SK-N-SH (cell line): ENCODE results near the gene SLC38A6. TPM values are rescaled to one million over a fixed set of nuclear protein-coding genes. Genes with fewer than 3 reads are reported as not detected.

Experiments
- CTCF ChIA-PET: fragments of 300-600, 350-600 bp; formaldehyde crosslinking; extraction: SDS; loops from one replicate; lab custom pipeline; 2021; lab: Yijun Ruan, JAX
- POLR2A ChIA-PET: fragments of 350-600 bp; sonication (Branson Sonifier 250); formaldehyde crosslinking; extraction: SDS; loops from one replicate; lab custom pipeline; 2020; ENCODE audit warnings: antibody characterized with exemption, inconsistent platforms; lab: Yijun Ruan, JAX
- DNase-seq: peaks from one replicate; pipeline ENCODE4 v3.0.0; 2012
- H2AFZ ChIP-seq: fragments of 200-600 bp; sonication (generic); 2 replicates; pipeline ENCODE4 v1.8.1; 2016; ENCODE audit warnings: antibody characterized with exemption, mild to moderate bottlenecking, low read depth
- H3F3A ChIP-seq: fragments of 200-600 bp; sonication (generic); replicated peaks from 2 replicates; pipeline ENCODE3; 2016; ENCODE audit warnings: antibody characterized with exemption, mild to moderate bottlenecking; ENCODE audit not compliant: insufficient read depth
- H3K27ac ChIP-seq, 2 experiments: fragments of 200-500 bp in 1 of 2; fragments of 200-600 bp in 1 of 2; sonication (Bioruptor generic) in 1 of 2; sonication (generic), shearing (Covaris generic) in 1 of 2; 2 replicates each; pipeline versions ENCODE4 v1.5.1 to v1.6.1; 2014 to 2016; ENCODE audit warnings: low read depth in 2 of 2, inconsistent platforms in 1 of 2, low read length in 1 of 2, mild to moderate bottlenecking in 1 of 2, mixed read lengths in 1 of 2
- H3K27me3 ChIP-seq: fragments of 200-600 bp; sonication (generic), shearing (Covaris generic); 2 replicates; pipeline ENCODE4 v1.6.1; 2016; ENCODE audit warnings: mixed run types; ENCODE audit not compliant: insufficient read depth
- H3K36me3 ChIP-seq, 2 experiments: fragments of 200-500 bp in 1 of 2; fragments of 200-600 bp in 1 of 2; sonication (Bioruptor generic) in 1 of 2; sonication (generic) in 1 of 2; replicated peaks in 1 of 2; 2 replicates each; pipeline versions ENCODE3 to v1.5.1; 2014 to 2016; ENCODE audit warnings: low read length in 1 of 2, mild to moderate bottlenecking in 1 of 2; ENCODE audit not compliant: insufficient read depth in 2 of 2, control insufficient read depth in 1 of 2
- H3K4me1 ChIP-seq, 2 experiments: fragments of 200-500 bp in 1 of 2; fragments of 200-600 bp in 1 of 2; sonication (Bioruptor generic) in 1 of 2; sonication (generic), shearing (Covaris generic) in 1 of 2; 2 replicates each; pipeline versions ENCODE4 v1.5.1 to v1.6.1; 2014 to 2016; ENCODE audit warnings: low read depth in 1 of 2, low read length in 1 of 2, mixed run types in 1 of 2; ENCODE audit not compliant: insufficient read depth in 2 of 2, control insufficient read depth in 1 of 2
- H3K4me2 ChIP-seq: fragments of 200-600 bp; sonication (generic), shearing (Covaris generic); 2 replicates; pipeline ENCODE4 v1.6.1; 2017; ENCODE audit warnings: mixed run types
- H3K4me3 ChIP-seq, 2 experiments: fragments of 200-500 bp in 1 of 2; fragments of 200-600 bp in 1 of 2; sonication (Bioruptor generic) in 1 of 2; sonication (generic), shearing (Covaris generic) in 1 of 2; 2 replicates each; pipeline versions ENCODE4 v1.5.1 to v1.8.1; 2014 to 2016; ENCODE audit warnings: low read depth in 2 of 2, inconsistent platforms in 1 of 2, low read length in 1 of 2, mild to moderate bottlenecking in 1 of 2, mixed read lengths in 1 of 2, moderate library complexity in 1 of 2
- H3K79me2 ChIP-seq: fragments of 200-600 bp; sonication (generic); 2 replicates; pipeline ENCODE4 v1.8.1; 2017; ENCODE audit warnings: mild to moderate bottlenecking; ENCODE audit not compliant: insufficient read depth
- H3K9ac ChIP-seq: fragments of 200-600 bp; sonication (generic); 2 replicates; pipeline ENCODE4 v1.6.1; 2017; ENCODE audit warnings: mixed run types
- H3K9me2 ChIP-seq: fragments of 200-600 bp; sonication (generic); 2 replicates; pipeline ENCODE4 v1.6.1; 2017; ENCODE audit warnings: mixed run types
- H3K9me3 ChIP-seq: fragments of 200-600 bp; sonication (generic); 2 replicates; pipeline ENCODE4 v1.6.1; 2017; ENCODE audit warnings: mixed run types, mild to moderate bottlenecking, moderate library complexity
- H4K20me1 ChIP-seq: fragments of 200-600 bp; sonication (generic); 2 replicates; pipeline ENCODE4 v1.6.1; 2017; ENCODE audit warnings: mild to moderate bottlenecking, mixed run types; ENCODE audit not compliant: insufficient read depth
- CTCF ChIP-seq: fragments of 200-600 bp; sonication (generic); IDR thresholded peaks from 2 replicates; pipeline ENCODE4 v1.6.1; 2017; ENCODE audit warnings: antibody characterized with exemption, mild to moderate bottlenecking, moderate library complexity
- EZH2phosphoT487 ChIP-seq: fragments of 200-600 bp; sonication (generic); IDR thresholded peaks from 2 replicates; pipeline ENCODE4 v1.6.1; 2017; ENCODE audit warnings: low read depth, mixed run types, mild to moderate bottlenecking, antibody characterized with exemption, moderate library complexity, borderline replicate concordance
- FOSL2 ChIP-seq: IDR thresholded peaks from 2 replicates; pipeline ENCODE4 v1.4.0; 2012; ENCODE audit warnings: low read depth, mild to moderate bottlenecking, moderate library complexity, borderline replicate concordance
- FOXM1 ChIP-seq: IDR thresholded peaks from 2 replicates; pipeline ENCODE4 v1.4.0; 2012; ENCODE audit warnings: low read depth, mild to moderate bottlenecking
- GABPA ChIP-seq: IDR thresholded peaks from 2 replicates; pipeline ENCODE4 v1.4.0; 2012; ENCODE audit warnings: low read depth, mild to moderate bottlenecking
- GATA2 ChIP-seq: sonication (generic); formaldehyde crosslinking; IDR thresholded peaks from 2 replicates; pipeline ENCODE4 v1.5.0; 2020; ENCODE audit warnings: mild to moderate bottlenecking, missing genetic modification reagents
- MEF2A ChIP-seq: IDR thresholded peaks from 2 replicates; pipeline ENCODE4 v1.4.0; 2012; ENCODE audit warnings: low read depth, borderline replicate concordance
- NRF1 ChIP-seq: IDR thresholded peaks from 2 replicates; pipeline ENCODE4 v1.6.1; 2012; ENCODE audit warnings: low read depth, mild to moderate bottlenecking, low read length
- PBX3 ChIP-seq: IDR thresholded peaks from 2 replicates; pipeline ENCODE4; 2012
- POLR2AphosphoS5 ChIP-seq: IDR thresholded peaks from 2 replicates; pipeline ENCODE4 v1.6.1; 2012; ENCODE audit warnings: low read depth, low read length
- RFX5 ChIP-seq: IDR thresholded peaks from 2 replicates; pipeline ENCODE4 v1.6.1; 2012; ENCODE audit warnings: mild to moderate bottlenecking, improper control_type of control experiment, low read length
- TAF1 ChIP-seq: IDR thresholded peaks from 2 replicates; pipeline ENCODE4 v1.6.1; 2012; ENCODE audit warnings: low read depth, mild to moderate bottlenecking, low read length, moderate library complexity, borderline replicate concordance
- WGBS: methylation state at CpG from one replicate; pipeline ENCODE4 v1.1.6; 2017; ENCODE audit warnings: low lambda C conversion rate; 5-methylcytosine and 5-hydroxymethylcytosine counted together
- polyA plus RNA-seq, 3 experiments: library from polyadenylated mRNA; depleted of rRNA; stranded (reverse); fragments of >200 nt; gene quantifications; 2 replicates each; pipeline ENCODE4 v1.2.3, GENCODE V29; 2012
- TF ChIP-seq, protein P1 (sequence below): fragments of 150-350 bp; IDR thresholded peaks from 2 replicates; pipeline ENCODE4 v1.6.1; 2017; ENCODE audit warnings: antibody characterized with exemption, low read length, low read depth, borderline replicate concordance
- TF ChIP-seq, protein P2 (sequence below): fragments of 150-350 bp; IDR thresholded peaks from 2 replicates; pipeline ENCODE4 v1.6.1; 2016; ENCODE audit warnings: mild to moderate bottlenecking, low read depth, low read length

Gene SLC38A6
- polyA plus RNA-seq, 1 of the 3 experiments (the other 2 are of a cell fraction): 10.4 TPM

DNA sequence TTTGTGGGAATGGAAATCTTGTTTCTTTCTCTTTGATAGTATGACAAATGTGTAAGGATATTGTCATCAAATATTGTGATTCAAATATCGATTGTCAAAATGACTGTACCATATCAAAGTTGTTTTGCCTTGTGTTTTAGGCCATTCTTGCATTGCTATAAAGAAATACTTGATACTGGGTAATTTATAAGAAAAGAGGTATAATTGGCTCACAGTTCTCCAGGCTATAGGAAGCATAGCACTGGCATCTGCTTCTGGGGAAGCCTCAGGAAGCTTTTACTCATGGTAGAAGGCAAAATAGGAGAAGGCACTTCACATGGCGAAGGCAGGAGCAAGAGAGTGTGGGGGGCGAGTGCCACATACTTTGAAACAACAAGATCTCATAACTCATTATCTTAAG lies 8.0 kb upstream of the SLC38A6 start:
- ChIA-PET CTCF (no interaction called here), POLR2A (no interaction called here)
- H3K9me3 ChIP-seq: no peaks in the 10 kb centered on the region
- peaks cover 43 to 48% of the 10 kb centered on the region in 2 experiments for H3K36me3 ChIP-seq
- no peaks in the 10 kb centered on the region for H3K27me3 ChIP-seq
- H3F3A ChIP-seq: peaks cover 7% of the 10 kb centered on the region
- no peak for TF ChIP-seq FOSL2
- no peak for TF ChIP-seq TAF1
- TF ChIP-seq RFX5: no peak
- no peak for TF ChIP-seq NRF1
- TF ChIP-seq, protein P1, sequence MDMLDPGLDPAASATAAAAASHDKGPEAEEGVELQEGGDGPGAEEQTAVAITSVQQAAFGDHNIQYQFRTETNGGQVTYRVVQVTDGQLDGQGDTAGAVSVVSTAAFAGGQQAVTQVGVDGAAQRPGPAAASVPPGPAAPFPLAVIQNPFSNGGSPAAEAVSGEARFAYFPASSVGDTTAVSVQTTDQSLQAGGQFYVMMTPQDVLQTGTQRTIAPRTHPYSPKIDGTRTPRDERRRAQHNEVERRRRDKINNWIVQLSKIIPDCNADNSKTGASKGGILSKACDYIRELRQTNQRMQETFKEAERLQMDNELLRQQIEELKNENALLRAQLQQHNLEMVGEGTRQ: no peak
- TF ChIP-seq PBX3: no peak
- TF ChIP-seq GABPA: no peak
- no peak for TF ChIP-seq FOXM1
- no peak for TF ChIP-seq EZH2phosphoT487
- TF ChIP-seq GATA2 (CRISPR knock-in tag): no peak
- TF ChIP-seq MEF2A: no peak
- no peak for TF ChIP-seq POLR2AphosphoS5
- TF ChIP-seq, protein P2, sequence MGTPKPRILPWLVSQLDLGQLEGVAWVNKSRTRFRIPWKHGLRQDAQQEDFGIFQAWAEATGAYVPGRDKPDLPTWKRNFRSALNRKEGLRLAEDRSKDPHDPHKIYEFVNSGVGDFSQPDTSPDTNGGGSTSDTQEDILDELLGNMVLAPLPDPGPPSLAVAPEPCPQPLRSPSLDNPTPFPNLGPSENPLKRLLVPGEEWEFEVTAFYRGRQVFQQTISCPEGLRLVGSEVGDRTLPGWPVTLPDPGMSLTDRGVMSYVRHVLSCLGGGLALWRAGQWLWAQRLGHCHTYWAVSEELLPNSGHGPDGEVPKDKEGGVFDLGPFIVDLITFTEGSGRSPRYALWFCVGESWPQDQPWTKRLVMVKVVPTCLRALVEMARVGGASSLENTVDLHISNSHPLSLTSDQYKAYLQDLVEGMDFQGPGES: no peak
- TF ChIP-seq CTCF: no peak
- peaks cover 0 to 3% of the 10 kb centered on the region in 2 experiments; a peak in 2 of 4 replicates for H3K4me1 ChIP-seq
- no peak overlapping the region for H3K4me3 ChIP-seq
- 99% methylated on average over 3 of the region's 3 CpGs for WGBS
- H3K27ac ChIP-seq: no peak overlapping the region
- no peaks in the 10 kb centered on the region for H3K9me2 ChIP-seq
- no peak overlapping the region for H2AFZ ChIP-seq
- H4K20me1 ChIP-seq: no peaks in the 10 kb centered on the region
- peaks cover 12% of the 10 kb centered on the region for H3K79me2 ChIP-seq
- no peak for DNase-seq
- no peak overlapping the region for H3K9ac ChIP-seq
- no peak overlapping the region for H3K4me2 ChIP-seq
